ENCODE measurements around the gene DDI2.
A peak's percentile ranks its signal among the peaks of the same experiment; 100 is the strongest.

The DDI2 gene

DNA sequence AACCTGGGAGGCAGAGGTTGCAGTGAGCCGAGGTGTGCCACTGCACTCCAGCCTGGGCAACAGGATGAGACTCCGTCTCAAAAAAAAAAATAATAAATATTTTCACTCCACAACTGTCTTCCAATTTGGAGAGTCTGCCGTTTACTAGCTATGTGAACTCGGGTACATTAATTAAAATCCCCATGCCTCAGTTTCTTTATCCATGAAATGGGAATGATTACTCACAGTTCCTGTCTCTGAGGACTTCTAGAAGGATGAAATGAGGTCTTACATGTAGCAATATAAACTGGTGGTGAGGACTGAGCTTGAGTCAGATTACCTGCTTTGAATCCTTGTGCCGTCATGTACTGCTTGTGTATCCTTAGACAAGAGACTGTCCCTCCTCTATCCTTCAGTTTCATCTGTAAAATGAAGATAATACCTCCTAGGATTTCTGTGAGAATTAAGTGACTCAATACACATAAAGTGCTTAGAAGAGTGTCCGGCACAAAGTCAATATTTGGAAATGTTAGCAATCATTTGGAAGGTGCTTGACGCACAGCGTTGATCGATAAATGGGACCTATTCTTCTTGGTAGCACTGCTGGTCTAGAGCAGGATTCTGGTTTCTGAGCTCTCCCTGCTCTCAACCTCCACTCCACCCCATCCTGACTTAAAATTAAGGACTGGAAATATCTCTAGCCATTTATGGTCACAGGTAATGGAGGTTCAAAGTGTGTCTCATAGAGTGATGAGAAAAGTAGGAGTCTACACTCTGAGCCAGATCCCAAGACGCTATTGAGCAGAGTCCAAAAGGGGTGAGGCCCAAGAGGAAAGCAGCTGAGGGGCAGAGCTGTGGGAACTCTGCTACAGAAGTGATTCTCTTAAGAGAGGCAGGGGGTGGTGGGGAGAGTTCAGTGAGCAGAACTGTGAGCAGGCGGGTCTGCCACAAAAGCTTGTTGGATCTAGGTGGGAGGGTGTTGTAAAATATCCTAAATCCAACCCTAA is 11.6 kb upstream of the DDI2 start:
- no peak for DNase-seq

DNA sequence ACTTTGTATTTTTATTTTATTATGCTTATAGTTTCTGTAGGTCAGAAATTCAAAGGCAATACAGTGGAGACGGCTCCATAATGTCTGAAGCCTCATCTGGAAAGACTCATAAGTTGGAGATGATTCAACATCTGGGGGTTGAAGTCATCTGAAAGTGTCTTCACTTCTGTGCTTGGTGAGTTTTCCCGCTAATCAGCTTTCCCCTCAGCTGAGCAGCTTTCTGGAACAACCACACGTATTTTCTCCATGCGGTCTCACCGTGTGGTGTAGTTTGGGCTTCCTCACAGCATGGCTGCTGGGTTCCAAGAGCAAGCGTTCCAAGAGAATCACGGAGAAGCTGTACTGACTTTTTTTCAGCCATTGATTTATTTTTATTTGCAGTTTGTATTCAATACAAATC is 7.6 kb upstream of the DDI2 start:
- no peak for DNase-seq

DNA sequence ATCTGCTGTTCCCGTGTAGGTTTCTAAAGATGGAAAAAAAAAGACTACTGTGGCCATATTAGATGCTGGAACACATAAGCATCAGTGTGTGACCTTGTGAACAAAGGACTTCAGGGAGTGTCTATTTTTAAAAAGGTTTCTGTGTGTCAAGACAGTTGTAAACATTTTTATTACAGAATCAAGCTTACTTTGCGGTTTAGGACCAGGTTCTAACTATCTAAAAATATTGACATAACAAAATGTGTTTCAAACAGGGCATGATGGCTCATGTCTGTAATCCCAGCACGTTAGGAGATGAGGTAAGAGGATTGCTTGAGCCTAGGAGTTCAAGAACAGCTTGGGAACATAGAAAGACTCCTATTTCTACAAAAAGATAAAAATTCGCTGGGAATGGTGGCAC is 7.1 kb upstream of the DDI2 start:
- no peak for DNase-seq

DNA sequence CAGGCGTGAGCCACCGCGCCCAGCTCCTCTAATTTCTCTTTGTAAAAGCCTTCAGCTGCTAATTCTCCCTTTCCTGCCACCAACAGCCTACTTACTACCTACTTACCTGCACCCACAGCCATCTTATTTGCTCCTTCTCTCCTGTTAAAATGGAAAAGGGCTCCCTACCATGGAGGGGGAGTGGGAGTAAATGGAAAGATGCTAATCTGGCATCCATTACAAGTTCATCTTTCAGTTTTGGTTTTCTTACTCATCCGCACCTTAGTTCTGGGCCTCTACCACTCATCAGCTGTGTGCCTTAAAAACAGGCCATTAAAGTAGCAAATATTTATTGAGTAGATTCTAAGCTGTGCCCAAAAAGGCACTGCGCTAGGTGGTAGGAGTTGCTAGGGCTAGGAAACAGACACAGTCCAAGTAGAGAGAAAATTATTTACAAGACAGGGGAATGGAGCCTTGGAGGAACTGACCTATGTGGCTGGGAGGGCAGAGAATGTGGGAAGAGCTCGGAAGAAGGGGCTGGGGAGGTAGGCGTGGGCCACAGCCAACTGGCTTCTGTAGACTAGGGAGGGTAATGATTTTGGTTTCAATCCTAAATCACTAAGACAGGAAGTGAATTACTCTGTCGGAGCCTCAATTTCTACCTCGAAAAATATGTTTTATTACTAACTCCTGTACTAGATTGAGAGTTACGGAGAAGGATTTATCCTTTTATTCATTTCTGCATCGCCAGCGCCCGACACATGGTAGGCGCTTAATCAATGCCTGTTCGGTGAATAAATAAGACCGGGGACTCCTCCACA is 685 bp upstream of the DDI2 start:
- DNase-seq = no peak

DNA sequence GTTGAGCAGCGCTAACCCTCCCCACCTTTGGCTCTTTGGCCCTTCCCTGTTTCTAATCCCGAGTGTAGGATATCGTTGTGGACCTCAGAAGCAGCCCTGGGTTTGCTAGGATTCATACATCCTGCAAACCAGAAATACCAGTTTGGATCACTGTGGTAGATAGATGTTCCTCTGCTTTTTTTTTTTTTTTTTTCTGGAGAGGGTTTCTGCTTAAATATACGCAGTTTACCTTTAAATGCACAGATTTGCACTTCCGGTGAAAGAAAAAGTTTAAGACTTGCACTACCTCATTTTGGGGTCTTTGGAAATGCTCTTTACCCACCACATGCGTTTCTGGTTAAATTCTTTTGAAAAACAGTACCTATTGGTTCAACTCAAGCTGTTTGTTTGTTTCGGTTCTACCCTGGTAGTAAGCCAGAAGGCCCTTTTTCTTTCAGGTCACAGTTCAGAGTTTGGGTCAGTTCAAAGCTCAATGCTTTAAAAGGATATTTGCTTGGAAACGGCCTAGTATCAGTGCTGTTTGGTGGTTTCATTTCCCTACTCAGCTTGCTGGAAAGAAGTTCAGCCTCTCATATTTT is 908 bp downstream of the DDI2 start:
- DNase-seq = no peak

DNA sequence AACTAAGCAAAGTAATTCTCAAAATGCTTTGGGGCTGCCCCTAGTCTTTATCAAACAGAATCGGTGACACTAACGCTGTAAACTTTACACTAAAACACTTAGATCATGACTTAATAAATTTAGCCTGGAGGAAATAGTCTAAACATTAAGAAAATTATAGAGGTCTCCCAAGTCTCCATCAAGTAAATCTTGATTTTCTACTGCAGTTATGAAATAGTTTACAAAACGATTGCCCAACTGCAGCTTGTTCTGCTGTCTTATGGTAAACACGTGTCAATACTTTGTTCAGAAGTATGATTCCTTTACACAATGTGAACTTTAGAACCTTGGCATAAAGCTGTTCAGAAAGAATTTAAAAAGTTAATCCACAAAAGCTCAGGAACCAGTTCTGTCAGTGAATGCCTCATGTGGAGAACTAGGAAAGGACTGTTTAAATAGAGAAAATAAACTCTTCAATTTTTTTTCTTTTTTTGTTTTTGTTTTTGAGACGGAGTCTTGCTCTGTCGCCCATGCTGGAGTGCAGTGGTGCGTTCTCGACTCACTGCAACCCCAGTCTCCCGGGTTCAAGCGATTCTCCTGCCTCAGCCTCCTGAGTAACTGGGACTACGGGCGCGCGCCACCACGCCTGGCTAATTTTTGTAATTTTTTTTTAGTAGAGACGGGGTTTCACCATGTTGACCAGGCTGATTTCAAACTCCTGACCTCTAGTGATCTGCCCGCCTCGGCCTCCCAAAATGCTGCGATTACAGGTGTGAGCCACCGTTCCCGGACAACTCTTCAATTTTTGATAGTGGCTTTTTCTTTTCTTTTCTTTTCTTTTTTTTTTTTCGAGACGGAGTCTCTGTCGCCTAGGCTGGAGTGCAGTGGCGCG is 1.6 kb downstream of the DDI2 start:
- DNase-seq = no peak

DNA sequence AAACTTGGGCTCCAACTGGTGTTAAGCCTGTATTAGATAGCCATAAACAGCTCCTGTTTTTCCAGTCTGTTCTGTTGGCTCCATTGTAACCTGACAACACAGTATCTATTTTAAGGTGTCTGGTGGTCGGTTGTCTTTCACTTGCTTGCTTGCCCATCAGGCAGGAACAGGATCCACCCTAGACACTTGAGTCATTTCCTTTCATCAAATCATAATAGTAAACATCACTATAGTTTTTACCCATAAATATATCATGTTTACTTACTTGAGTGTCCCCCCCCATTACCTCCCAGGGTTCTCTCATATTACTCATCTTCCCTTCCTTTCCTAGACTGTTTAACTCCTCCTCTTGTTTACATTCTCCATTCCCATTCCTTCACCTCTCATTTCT is 2.9 kb downstream of the DDI2 start:
- peak; percentile 40 for DNase-seq

DNA sequence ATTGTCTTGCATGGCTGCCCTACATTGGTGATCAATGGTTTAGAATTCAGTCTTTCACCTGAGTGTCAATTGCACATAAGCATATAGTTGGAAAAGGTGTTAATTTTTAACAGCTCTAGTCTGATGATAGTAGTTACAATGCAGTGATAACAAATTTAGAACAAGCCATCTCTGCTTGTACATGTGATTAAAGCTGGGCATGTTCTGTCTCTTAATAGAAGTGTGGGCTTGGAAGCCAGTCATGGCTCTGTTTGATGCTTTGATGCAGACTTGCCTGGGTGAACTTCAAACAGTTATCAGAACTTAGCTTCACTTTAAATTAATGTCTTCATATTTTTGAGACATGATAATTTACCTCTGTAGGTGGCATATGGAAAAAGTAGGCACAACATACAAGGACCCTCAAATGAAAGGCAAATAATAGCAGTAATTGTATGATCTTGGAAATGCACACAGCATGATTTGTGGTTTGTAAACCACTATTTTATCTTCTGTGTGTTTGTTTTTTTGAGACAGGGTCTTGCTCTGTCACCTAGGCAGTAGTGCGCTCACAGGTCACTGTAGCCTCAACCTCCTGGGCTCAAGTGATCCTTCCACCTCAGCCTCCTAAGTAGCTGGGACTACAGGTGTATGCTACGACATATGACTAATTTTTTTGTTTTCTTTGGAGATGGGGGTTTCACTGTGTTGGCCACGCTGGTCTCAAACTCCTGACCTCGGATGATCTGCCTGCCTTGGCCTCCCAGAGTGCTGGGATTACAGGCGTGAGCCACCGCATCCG is 3.8 kb downstream of the DDI2 start:
- DNase-seq = no peak

DNA sequence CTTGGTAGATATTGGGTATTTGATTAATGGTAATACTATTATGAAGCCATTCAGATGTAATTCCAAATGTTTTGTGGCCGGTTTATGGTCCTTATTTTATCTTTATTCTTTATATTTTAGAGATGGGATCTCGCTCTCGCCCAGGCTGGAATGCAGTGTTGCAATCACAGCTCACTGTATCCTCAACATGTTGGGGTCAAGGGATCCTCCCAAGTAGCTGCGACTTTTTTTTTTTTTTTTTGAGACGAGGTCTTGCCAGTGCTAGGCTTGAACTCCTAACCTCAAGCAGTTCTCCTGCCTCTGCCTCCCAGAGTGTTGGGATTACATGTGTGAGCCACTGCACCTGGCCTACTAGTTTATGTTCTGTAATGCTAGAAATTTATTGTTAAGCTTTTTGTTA is 4.7 kb downstream of the DDI2 start:
- no peak for DNase-seq

DNA sequence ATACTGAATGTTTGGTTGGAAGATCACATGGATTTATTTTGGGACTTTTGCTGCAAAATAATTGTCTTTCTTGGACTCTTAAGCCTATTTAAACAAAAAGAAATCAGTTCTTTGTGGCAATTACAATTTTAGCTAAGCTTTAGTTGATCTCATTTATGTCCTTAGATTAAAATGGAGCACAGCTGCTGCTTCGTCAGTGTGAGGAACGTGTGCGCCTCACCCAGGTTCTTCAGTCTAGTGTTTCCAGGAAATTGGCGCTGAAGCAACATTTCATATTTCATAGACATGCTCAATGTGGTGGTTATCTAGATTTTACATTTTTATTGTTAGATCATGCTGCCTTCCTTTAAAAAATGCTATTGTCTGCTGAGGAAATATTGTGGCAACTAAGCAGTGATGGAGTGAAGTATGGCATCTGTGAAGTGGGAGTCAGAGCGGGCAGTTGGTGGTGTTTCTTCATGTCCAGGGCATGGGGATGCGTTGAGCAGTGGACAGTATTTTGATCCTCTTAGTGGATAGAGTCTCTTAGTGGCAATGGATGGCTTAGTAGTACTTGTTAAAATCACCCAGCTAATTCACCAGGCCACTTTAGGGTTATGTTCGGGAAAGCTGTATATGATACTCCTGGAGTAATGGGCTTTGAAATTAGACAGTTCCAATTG is 5.6 kb downstream of the DDI2 start:
- DNase-seq = no peak

DNA sequence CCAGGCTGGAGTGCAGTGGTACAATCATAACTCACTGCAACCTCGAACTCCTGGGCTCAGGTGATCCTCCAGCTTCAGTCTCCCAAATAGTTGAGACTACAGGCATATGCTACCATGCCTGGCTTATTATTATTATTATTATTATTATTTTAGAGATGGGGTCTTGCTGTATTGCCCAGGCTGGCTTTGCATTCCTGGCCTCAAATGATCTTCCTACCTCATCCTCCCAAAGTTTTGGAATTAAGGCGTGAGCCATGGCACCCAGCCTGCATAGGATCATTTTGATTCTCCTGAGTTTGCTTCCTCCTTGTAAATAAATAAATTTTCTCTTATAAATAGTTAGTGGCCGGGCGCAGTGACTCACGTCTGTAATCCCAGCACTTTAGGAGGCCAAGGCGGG is 6.2 kb downstream of the DDI2 start:
- no peak for DNase-seq

DNA sequence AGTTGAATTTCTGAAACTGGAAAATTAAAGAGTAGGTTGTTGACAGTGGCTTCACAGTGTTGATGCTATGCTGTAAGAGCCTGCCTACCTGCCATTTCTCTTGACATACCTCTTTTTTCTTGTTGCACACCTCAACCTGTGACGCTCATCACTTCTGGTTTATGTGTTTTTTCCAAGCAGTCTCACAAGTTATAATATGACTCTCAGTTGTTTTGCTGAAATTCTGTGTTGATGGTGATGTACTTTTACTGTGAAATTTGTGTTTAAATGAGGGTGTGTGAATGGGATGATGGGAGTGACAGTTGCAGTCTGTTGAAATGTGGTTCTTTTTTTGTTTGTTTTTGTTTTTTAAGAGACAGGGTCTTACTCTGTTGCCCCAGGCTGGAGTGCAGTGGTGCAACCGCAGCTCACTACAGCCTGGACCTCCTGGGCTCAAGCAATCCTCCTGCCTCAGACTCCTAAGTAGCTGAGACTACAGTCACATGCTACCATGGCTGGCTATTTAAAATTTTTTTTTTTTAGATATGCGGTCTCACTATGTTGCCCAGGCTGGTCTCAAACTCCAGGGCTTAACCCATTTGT is 7.0 kb downstream of the DDI2 start:
- DNase-seq = no peak

DNA sequence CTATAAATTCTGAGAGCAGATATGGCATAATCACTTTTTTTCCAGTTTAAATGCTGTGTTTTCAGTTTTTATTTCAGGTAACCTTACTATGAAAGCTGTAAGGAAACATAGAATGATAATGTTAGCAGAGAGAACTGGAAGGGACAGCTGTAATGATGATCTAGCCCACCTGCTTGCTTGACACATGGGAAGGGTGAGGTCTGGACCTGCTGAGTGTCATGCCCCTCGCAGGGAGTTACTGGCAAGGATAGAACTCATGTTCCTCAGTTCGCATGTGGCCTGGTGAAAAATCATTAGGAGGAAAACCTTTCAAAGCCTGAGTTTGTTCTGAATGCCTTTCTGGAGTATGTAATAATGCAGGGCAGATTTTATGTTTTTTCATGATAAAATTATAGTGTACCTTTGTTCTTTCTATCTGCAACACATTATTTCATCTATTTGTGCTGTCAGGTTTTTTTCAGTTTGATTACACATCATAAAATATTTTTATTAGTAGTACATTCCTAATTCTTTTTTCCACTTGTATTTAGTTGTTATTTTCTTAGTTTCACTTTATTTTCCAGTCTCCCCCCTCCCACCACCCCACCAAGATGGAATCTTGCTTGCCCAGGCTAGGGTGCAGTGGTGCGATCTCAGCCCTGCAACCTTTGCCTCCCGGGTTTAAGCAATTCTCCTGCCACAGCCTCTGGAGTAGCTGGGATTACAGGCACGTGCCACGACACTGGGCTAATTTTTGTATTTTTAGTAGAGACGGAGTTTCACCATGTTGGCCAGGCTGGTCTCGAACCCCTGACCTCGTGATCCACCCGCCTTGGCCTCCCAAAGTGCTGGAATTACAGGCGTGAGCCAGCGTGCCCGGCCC is 8.0 kb downstream of the DDI2 start:
- no peak for DNase-seq

DNA sequence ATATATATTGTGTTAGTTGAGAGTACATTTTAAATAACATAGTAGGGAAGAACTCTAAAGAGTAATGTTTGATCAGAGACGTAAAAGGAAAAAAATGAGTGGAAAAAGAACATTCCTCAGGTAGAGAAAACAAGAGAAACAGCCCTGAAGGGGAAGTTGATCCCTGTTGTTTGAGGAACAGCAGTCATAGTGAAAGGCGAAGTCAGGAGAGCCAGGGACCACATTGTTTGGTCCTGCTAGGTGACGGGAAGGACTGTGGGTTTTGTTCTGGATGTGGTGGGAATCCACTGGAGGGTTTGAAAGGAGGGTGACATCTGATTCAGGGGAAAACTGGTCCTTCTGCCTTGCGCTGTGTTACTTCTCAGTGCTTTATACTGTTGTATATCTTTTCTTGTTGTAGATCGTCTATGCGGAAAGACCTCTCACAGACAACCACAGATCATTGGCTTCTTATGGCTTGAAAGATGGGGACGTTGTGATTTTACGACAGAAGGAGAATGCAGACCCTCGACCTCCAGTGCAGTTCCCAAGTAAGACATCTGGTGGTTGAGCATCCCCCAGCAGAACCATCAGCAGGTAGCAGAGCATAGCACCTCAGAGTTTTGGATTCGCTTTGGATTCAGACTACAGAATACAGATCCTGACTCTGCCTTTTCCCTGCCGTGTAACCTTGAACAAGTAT is 9.2 kb downstream of the DDI2 start:
- no peak for DNase-seq

DNA sequence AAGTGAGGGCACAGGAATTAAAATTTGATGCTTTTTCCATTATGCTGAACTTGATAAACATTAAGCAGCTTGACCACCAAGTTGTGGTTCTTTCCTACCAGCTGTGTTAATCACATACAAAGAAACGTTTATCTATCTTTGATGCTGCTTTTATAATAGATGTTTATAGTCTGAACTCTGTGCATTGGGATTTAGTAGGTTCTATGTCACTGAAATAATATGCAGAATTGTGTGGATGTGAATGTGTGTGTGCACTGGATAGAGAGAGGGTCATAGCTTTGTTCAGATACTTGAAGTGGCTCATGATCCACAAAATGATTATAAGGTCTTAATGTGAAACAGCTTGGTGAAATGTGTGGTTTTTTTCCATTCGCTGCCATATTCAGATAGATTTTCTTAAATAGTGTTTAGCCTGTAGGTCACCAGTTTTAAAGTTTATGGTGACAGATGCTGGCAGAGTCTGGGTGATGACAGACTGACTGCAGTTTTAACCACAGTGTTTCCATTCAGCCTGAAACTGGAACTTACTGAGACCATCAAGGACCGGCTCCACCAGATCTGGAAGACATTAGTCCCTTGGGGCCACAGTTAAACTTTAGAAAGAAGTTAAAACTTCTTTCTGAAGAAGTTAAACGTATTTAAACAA is 10.2 kb downstream of the DDI2 start:
- no peak for DNase-seq

DNA sequence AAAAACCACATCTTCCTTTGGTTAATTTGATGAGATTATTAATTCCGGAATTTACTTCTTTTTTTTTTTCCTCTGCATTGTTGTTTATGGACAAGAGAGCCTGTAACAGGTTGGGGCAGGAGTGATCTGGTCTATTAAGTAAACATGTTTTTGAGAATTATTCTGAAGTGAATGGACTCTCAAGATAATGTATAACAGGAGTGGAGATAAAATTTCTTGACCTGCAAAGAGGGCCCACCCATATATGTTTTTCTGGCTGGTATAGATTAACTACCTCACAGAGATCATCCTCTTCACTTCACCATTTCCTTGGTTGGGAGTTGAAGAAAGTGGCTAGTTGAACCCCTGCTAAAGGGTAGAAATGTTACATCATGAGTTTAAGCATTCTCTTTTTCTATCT is 10.7 kb downstream of the DDI2 start:
- DNase-seq = no peak

DNA sequence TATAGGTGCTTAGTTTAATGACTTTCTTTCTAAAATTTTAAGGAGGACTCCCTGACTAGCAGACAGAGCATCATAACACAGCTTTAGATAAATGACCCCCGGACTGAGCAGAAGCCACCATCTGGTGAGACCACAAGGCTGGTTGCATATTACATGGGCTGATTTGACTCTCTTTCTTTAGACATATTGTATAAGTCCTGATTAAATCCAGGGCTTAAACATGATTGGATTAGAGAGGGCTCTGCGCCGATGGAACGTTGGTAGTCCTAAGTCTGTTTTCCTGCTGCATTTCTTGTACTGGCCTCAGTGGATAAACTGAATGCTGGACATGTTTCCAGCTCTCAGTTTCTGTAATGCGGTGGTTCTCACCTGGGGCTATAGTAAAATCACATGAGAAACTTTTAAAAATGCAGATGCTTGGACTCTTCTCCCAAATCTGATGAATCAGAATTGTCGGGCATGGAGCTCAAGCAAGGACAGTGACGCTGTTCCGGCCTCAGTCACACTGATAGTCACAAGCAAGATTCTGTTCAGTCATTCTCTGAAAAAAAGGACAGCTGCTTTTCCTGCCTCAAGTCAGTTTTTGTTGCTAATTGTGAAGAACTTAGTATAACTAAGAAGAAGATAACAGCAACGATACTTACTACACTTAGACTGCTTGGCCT is 16.6 kb downstream of the DDI2 start:
- no peak for DNase-seq

DNA sequence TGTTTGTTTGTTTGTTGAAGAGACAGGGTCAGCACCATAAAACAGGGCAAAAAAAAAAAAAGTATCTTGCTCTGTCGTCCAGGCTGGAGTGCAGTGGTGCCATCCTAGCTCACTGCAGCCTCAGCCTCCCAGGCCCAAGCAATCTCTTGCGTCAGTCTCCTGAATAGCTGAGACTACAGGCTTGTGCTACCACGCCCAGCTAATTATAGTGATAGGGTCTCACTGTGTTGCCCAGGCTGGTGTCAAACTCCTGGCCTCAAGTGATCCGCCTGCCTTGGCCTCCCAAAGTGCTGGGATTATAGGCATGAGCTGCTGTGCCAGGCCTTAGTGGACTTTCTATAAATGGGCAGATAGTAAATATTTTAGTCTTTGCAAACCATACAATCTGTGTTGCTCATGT is 19.2 kb downstream of the DDI2 start:
- DNase-seq = no peak
